ENCODE results near the gene TSPAN17.

DNA sequence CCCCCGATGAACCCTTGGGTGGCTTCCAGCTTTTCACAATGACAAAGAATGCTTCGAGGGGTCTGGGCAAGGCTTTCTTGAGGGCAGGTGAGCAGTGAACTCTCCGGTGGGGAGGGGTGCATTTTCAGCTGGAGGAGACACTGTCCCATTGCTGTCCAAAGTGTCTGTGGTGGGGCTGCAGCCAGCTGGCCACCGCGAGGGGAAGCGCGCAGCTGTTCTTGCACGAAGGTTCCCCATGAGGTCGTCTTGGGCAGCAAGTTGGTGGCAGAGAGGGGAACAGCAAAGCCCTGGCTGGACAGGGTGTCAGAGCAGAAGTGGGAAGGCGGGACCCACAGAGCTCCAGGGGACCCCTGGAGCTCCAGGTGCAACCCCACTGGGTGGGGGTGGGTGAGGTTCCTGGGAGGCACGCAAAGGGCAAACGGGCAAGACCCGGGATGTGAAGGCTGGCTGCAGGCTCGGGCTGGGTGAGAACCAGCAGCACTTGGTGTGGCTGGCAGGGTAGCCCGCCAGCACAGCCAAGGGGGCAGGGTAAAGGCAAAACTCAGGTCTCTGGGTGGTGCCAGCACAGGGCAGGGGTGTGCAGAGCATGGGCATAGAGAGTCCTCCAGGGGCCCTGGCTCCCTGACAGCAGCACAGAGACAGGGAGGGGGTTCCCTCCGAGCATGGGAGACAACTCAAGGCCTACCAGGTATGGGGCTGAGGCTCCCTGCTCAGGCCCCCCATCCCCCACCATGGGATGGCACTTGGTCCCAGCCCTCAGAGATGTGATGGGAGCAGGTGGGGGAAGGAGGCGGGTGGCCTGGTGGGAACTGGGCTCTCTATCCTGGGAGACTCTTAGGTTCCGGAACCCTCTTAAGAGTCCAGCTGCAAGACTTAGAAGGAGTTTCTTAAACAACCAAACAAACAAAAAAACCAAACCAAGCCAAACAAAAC, 26.6 kb downstream of the TSPAN17 start:
- no peak for TF ChIP-seq ZNF232 (CRISPR knock-in tag; IDR thresholded peaks at IDR 0.05)
- TF ChIP-seq, protein P1, sequence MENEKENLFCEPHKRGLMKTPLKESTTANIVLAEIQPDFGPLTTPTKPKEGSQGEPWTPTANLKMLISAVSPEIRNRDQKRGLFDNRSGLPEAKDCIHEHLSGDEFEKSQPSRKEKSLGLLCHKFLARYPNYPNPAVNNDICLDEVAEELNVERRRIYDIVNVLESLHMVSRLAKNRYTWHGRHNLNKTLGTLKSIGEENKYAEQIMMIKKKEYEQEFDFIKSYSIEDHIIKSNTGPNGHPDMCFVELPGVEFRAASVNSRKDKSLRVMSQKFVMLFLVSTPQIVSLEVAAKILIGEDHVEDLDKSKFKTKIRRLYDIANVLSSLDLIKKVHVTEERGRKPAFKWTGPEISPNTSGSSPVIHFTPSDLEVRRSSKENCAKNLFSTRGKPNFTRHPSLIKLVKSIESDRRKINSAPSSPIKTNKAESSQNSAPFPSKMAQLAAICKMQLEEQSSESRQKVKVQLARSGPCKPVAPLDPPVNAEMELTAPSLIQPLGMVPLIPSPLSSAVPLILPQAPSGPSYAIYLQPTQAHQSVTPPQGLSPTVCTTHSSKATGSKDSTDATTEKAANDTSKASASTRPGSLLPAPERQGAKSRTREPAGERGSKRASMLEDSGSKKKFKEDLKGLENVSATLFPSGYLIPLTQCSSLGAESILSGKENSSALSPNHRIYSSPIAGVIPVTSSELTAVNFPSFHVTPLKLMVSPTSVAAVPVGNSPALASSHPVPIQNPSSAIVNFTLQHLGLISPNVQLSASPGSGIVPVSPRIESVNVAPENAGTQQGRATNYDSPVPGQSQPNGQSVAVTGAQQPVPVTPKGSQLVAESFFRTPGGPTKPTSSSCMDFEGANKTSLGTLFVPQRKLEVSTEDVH (IDR thresholded peaks at IDR 0.05; ENCODE audit: low read depth, partially characterized antibody), result no peak
- TF ChIP-seq POLR2A (conservative IDR thresholded peaks at IDR 0.05), result no peak
